GM19463 (cell line): ENCODE data around the gene HDAC1.

ENCODE experiments used
- ATAC-seq: cut with Tn5 transposase; IDR thresholded peaks from one replicate; pipeline ENCODE4 v1.9.1; 2021; ENCODE audit warnings: mild to moderate bottlenecking, moderate library complexity; ENCODE audit not compliant: unreplicated experiment

The HDAC1 gene

GRCh38 chr1:32321712-32322291, 29.9 kb downstream of the HDAC1 start:
- no peak for ATAC-seq

GRCh38 chr1:32327204-32327603, 35.3 kb downstream of the HDAC1 start:
- no peak for ATAC-seq

GRCh38 chr1:32329931-32330466, 38.1 kb downstream of the HDAC1 start:
- ATAC-seq = no peak

- ATAC-seq = no peak
Observed at GRCh38 chr1:32330558-32331151, 38.8 kb downstream of the HDAC1 start.

- no peak for ATAC-seq
Observed at GRCh38 chr1:32331549-32331948, 39.7 kb downstream of the HDAC1 start.

GRCh38 chr1:32332290-32333079, 40.6 kb downstream of the HDAC1 start:
- ATAC-seq = no peak

GRCh38 chr1:32333251-32333963, 41.5 kb downstream of the HDAC1 start:
- ATAC-seq = no peak

- no peak for ATAC-seq
Observed at GRCh38 chr1:32334274-32334861, 42.5 kb downstream of the HDAC1 start.

- no peak for ATAC-seq
Observed at GRCh38 chr1:32334864-32335534, 43.1 kb downstream of the HDAC1 start.

GRCh38 chr1:32335535-32335789, 43.6 kb downstream of the HDAC1 start:
- no peak for ATAC-seq

- ATAC-seq = peak; percentile 29
Observed at GRCh38 chr1:32335790-32336590, 44.1 kb downstream of the HDAC1 start, which contains the start of gene MARCKSL1. Gene MARCKSL1 (minus strand): TSS chr1:32336233. CDS start chr1:32336033, 200 bp downstream.

GRCh38 chr1:32336591-32336932, 44.7 kb downstream of the HDAC1 start:
- ATAC-seq = no peak

- peak; percentile 30 for ATAC-seq
Observed at GRCh38 chr1:32336963-32337675, 45.2 kb downstream of the HDAC1 start.

- ATAC-seq = peak; percentile 33
Observed at GRCh38 chr1:32337855-32338636, 46.2 kb downstream of the HDAC1 start.

- ATAC-seq = no peak
Observed at GRCh38 chr1:32338637-32339145, 46.8 kb downstream of the HDAC1 start.

GRCh38 chr1:32339363-32339978, 47.6 kb downstream of the HDAC1 start:
- ATAC-seq = peak; percentile 34

- no peak for ATAC-seq
Observed at GRCh38 chr1:32341186-32341757, 49.4 kb downstream of the HDAC1 start.
